ENCODE data around the gene HIBADH. TPM values are rescaled to one million over a fixed set of nuclear protein-coding genes. Genes with fewer than 3 reads are reported as not detected.

The HIBADH gene
- total RNA-seq, 4 donors from 2014 or later, result 18.0 to 74.8 (median 41.2) TPM

GRCh38 chr7:27586825-27587224 lies 75.9 kb downstream of the HIBADH start:
- intact Hi-C loops (cut with DNase I; ENCODE audit: low total_unique reads) (no loop called here), in situ Hi-C loops (cut with MboI; ENCODE audit: low pct_ligation_motif_present in 1 of 4, low pct_unique_long_range_greater_than_20kb in 1 of 4, low sequenced_read_pairs in 3 of 4) (loop anchor here in 2 of 4 donors (25.0 kb wide), 2 partner anchors 325 to 375 kb away; partner anchors contain the start of gene HOXA13 (in 1 of the 2))
- Histone ChIP-seq H3K27ac (no peak overlapping the region), H3K4me3 (no peak overlapping the region), H3K9me3 (no peaks in the 10 kb centered on the region), H3K36me3 (no peaks in the 10 kb centered on the region), H3K27me3 (no peaks in the 10 kb centered on the region), H3K4me1 (no peaks in the 10 kb centered on the region)
- TF ChIP-seq EP300 (IDR thresholded peaks at IDR 0.05; ENCODE audit: low read depth) (no peak), POLR2AphosphoS5 (IDR thresholded peaks at IDR 0.05) (peak in 2 of 3 donors; percentile 42 to 80)
- DNase-seq, result peak; percentile 49
- WGBS, 2 donors (ENCODE audit: low coverage in 1 of 2), result 43 to 79% methylated on average over 1 to 8 of the region's 8 CpGs

GRCh38 chr7:27585781-27586447 lies 76.8 kb downstream of the HIBADH start:
- DNase-seq, result no peak
- no peak overlapping the region for H3K27ac ChIP-seq
- H3K4me3 ChIP-seq, result no peak overlapping the region
- no peaks in the 10 kb centered on the region for H3K27me3 ChIP-seq
- H3K36me3 ChIP-seq, result no peaks in the 10 kb centered on the region
- WGBS, 2 donors (ENCODE audit: low coverage in 1 of 2), result 49 to 100% methylated on average over 1 to 2 of the region's 2 CpGs
- TF ChIP-seq CTCF (IDR thresholded peaks at IDR 0.05) (no peak), EP300 (IDR thresholded peaks at IDR 0.05; ENCODE audit: low read depth) (no peak), POLR2AphosphoS5 (IDR thresholded peaks at IDR 0.05) (no peak), POLR2A (IDR thresholded peaks at IDR 0.05) (no peak)
- H3K4me1 ChIP-seq, result no peaks in the 10 kb centered on the region
- H3K9me3 ChIP-seq, result no peaks in the 10 kb centered on the region
- in situ Hi-C loops (cut with MboI; ENCODE audit: low pct_ligation_motif_present in 1 of 4, low pct_unique_long_range_greater_than_20kb in 1 of 4, low sequenced_read_pairs in 3 of 4) (loop anchor here in 2 of 4 donors (25.0 kb wide), 2 partner anchors 326 to 374 kb away; partner anchors contain the start of gene HOXA13 (in 1 of the 2)), intact Hi-C loops (cut with DNase I; ENCODE audit: low total_unique reads) (no loop called here)

GRCh38 chr7:27581906-27582305 lies 80.8 kb downstream of the HIBADH start:
- intact Hi-C loops (cut with DNase I; ENCODE audit: low total_unique reads), result no loop called here
- H3K27me3 ChIP-seq, result no peaks in the 10 kb centered on the region
- in situ Hi-C loops (cut with MboI; ENCODE audit: low pct_ligation_motif_present in 1 of 4, low pct_unique_long_range_greater_than_20kb in 1 of 4, low sequenced_read_pairs in 3 of 4), result loop anchor here in 2 of 4 donors (25.0 kb wide), 2 partner anchors 330 to 370 kb away; partner anchors contain the start of gene HOXA13 (in 1 of the 2)
- 100% methylated on average over 1 of the region's 1 CpG for WGBS, 2 donors (ENCODE audit: low coverage in 1 of 2)
- no peaks in the 10 kb centered on the region for H3K9me3 ChIP-seq
- TF ChIP-seq EP300 (IDR thresholded peaks at IDR 0.05; ENCODE audit: low read depth) (no peak), POLR2AphosphoS5 (IDR thresholded peaks at IDR 0.05) (no peak), CTCF (IDR thresholded peaks at IDR 0.05) (no peak), POLR2A (IDR thresholded peaks at IDR 0.05) (no peak)
- no peaks in the 10 kb centered on the region for H3K36me3 ChIP-seq
- H3K4me3 ChIP-seq, result no peak overlapping the region
- H3K27ac ChIP-seq, result no peak overlapping the region
- no peak for DNase-seq
- H3K4me1 ChIP-seq, result no peaks in the 10 kb centered on the region

- 0 to 51% methylated on average over 1 to 2 of the region's 2 CpGs for WGBS, 2 donors (ENCODE audit: low coverage in 1 of 2)
- TF ChIP-seq POLR2AphosphoS5 (IDR thresholded peaks at IDR 0.05) (no peak), POLR2A (IDR thresholded peaks at IDR 0.05) (no peak), EP300 (IDR thresholded peaks at IDR 0.05; ENCODE audit: low read depth) (no peak), CTCF (IDR thresholded peaks at IDR 0.05) (no peak)
- DNase-seq, result no peak
- in situ Hi-C loops (cut with MboI; ENCODE audit: low pct_ligation_motif_present in 1 of 4, low pct_unique_long_range_greater_than_20kb in 1 of 4, low sequenced_read_pairs in 3 of 4), result loop anchor here in 2 of 4 donors (25.0 kb wide), 2 partner anchors 331 to 369 kb away; partner anchors contain the start of gene HOXA13 (in 1 of the 2)
- intact Hi-C loops (cut with DNase I; ENCODE audit: low total_unique reads), result no loop called here
- H3K36me3 ChIP-seq, result no peaks in the 10 kb centered on the region
- H3K27me3 ChIP-seq, result no peaks in the 10 kb centered on the region
- H3K4me3 ChIP-seq, result no peak overlapping the region
- H3K27ac ChIP-seq, result no peak overlapping the region
- H3K9me3 ChIP-seq, result no peaks in the 10 kb centered on the region
- peaks cover 0 to 2% (median 0%) of the 10 kb centered on the region in 4 donors for H3K4me1 ChIP-seq
Observed at GRCh38 chr7:27581119-27581518, 81.6 kb downstream of the HIBADH start.
